Measurements from ENCODE around the gene GDPD5.

DNA sequence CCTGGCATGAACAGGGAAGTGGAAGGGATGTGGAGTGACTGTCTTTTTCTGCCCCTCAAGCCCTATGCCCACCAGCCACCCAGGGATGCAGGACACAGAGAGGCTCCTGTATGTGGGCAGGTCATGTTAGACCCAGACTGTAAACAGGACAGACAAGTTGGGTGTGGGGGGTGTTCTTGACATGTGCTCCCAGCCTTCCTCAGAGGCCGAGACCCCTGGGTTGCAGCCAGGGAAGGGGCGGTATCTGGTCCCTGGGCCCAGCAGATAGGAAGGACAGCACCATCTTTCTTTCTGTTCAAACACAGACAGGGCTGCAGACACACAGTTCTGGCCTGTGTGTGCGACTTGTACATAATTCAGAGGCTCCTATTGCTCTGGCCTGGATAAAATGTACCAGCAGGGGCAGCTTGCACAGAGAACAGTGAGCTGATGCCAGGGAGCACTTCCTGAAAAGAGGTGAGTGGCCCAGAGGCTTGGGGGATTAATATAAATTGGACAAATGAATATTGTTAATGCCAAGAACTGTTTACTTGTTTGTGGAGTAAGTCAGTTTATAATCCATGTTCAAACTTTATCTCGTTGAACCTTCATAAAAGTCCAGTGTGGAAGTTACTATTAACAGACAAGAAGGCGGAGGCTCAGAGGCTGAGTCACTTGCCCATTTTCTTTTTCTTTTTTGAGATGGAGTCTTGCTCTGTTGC lies 16.6 kb downstream of the GDPD5 start:
- TF ChIP-seq, protein P1, sequence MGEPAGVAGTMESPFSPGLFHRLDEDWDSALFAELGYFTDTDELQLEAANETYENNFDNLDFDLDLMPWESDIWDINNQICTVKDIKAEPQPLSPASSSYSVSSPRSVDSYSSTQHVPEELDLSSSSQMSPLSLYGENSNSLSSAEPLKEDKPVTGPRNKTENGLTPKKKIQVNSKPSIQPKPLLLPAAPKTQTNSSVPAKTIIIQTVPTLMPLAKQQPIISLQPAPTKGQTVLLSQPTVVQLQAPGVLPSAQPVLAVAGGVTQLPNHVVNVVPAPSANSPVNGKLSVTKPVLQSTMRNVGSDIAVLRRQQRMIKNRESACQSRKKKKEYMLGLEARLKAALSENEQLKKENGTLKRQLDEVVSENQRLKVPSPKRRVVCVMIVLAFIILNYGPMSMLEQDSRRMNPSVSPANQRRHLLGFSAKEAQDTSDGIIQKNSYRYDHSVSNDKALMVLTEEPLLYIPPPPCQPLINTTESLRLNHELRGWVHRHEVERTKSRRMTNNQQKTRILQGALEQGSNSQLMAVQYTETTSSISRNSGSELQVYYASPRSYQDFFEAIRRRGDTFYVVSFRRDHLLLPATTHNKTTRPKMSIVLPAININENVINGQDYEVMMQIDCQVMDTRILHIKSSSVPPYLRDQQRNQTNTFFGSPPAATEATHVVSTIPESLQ (CRISPR knock-in tag; IDR thresholded peaks at IDR 0.05): no peak
- TF ChIP-seq CTCF (IDR thresholded peaks at IDR 0.05) (no peak), ESRRA (CRISPR knock-in tag; IDR thresholded peaks at IDR 0.05; ENCODE audit: borderline replicate concordance) (no peak), MLX (CRISPR knock-in tag; IDR thresholded peaks at IDR 0.05) (no peak), ZSCAN18 (CRISPR knock-in tag; IDR thresholded peaks at IDR 0.05) (no peak)
- TF ChIP-seq, protein P2, sequence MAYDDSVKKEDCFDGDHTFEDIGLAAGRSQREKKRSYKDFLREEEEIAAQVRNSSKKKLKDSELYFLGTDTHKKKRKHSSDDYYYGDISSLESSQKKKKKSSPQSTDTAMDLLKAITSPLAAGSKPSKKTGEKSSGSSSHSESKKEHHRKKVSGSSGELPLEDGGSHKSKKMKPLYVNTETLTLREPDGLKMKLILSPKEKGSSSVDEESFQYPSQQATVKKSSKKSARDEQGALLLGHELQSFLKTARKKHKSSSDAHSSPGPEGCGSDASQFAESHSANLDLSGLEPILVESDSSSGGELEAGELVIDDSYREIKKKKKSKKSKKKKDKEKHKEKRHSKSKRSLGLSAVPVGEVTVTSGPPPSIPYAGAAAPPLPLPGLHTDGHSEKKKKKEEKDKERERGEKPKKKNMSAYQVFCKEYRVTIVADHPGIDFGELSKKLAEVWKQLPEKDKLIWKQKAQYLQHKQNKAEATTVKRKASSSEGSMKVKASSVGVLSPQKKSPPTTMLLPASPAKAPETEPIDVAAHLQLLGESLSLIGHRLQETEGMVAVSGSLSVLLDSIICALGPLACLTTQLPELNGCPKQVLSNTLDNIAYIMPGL (CRISPR knock-in tag; IDR thresholded peaks at IDR 0.05): no peak
- TF ChIP-seq, protein P3, sequence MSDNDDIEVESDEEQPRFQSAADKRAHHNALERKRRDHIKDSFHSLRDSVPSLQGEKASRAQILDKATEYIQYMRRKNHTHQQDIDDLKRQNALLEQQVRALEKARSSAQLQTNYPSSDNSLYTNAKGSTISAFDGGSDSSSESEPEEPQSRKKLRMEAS (CRISPR knock-in tag; IDR thresholded peaks at IDR 0.05): no peak
- TF ChIP-seq, protein P4, sequence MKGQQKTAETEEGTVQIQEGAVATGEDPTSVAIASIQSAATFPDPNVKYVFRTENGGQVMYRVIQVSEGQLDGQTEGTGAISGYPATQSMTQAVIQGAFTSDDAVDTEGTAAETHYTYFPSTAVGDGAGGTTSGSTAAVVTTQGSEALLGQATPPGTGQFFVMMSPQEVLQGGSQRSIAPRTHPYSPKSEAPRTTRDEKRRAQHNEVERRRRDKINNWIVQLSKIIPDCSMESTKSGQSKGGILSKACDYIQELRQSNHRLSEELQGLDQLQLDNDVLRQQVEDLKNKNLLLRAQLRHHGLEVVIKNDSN (CRISPR knock-in tag; IDR thresholded peaks at IDR 0.05): no peak
